HEK293 (cell line): Measurements from ENCODE around the gene COLQ.
"Not testable (repeated sequence)": the region's sequence is repeated elsewhere in the genome, so short reads cannot be mapped to it uniquely, and the experiment has no call there.

ENCODE experiments used
- CTCF ChIA-PET: fragments of 350-600 bp; formaldehyde crosslinking; extraction: SDS; loops from one replicate; lab custom pipeline; 2021; ENCODE audit warnings: antibody characterized with exemption; lab: Yijun Ruan, JAX
- POLR2A ChIA-PET: fragments of 300-600 bp; formaldehyde crosslinking; extraction: SDS; loops from one replicate; lab custom pipeline; 2020; ENCODE audit warnings: antibody characterized with exemption, inconsistent platforms; lab: Yijun Ruan, JAX
- H3K27ac ChIP-seq: fragments of 200-500 bp; sonication (Bioruptor generic); 2 replicates; pipeline ENCODE4 v1.5.1; 2014; ENCODE audit warnings: low read depth, low read length, control low read depth, inconsistent platforms; ENCODE audit errors: extremely low read depth
- H3K36me3 ChIP-seq, 2 experiments: fragments of 200-500 bp in 1 of 2; sonication (Bioruptor generic) in 1 of 2; 1 replicate in 1 of 2; 2 replicates in 1 of 2; pipeline ENCODE4 v1.5.1; 2014 to 2017; ENCODE audit warnings: inconsistent platforms in 2 of 2, low read length in 2 of 2; ENCODE audit not compliant: control insufficient read depth in 2 of 2, insufficient read depth in 1 of 2
- H3K4me1 ChIP-seq: fragments of 200-500 bp; sonication (Bioruptor generic); 2 replicates; pipeline ENCODE4 v1.5.1; 2014; ENCODE audit warnings: mild to moderate bottlenecking, low read length, inconsistent platforms; ENCODE audit not compliant: control insufficient read depth, insufficient read depth
- H3K4me3 ChIP-seq: 2 replicates; pipeline ENCODE4 v1.5.1; 2011; ENCODE audit warnings: low read depth, mild to moderate bottlenecking, control low read depth, low read length, moderate library complexity
- H3K9me3 ChIP-seq: fragments of 200-500 bp; sonication (Bioruptor generic); 2 replicates; pipeline ENCODE4 v1.5.1; 2014; ENCODE audit warnings: low read depth, low read length, inconsistent platforms; ENCODE audit not compliant: control insufficient read depth, insufficient read depth
- WT1 ChIP-seq: fragments of 450-650 bp; formaldehyde crosslinking; IDR thresholded peaks from 2 replicates; pipeline ENCODE4 v1.5.1; 2016; ENCODE audit warnings: missing biosample characterization, missing genetic modification characterization
- ZFP3 ChIP-seq: fragments of 450-650 bp; formaldehyde crosslinking; IDR thresholded peaks from 2 replicates; pipeline ENCODE4 v1.5.1; 2016; ENCODE audit warnings: low read depth, missing biosample characterization, missing genetic modification characterization
- ZNF133 ChIP-seq: fragments of 450-650 bp; formaldehyde crosslinking; IDR thresholded peaks from 2 replicates; pipeline ENCODE4 v1.5.1; 2016; ENCODE audit warnings: missing biosample characterization, missing genetic modification characterization
- ZNF140 ChIP-seq: fragments of 450-650 bp; formaldehyde crosslinking; IDR thresholded peaks from 2 replicates; pipeline ENCODE4 v1.5.1; 2016; ENCODE audit warnings: missing biosample characterization, missing genetic modification characterization
- ZNF146 ChIP-seq: fragments of 450-650 bp; formaldehyde crosslinking; IDR thresholded peaks from 2 replicates; pipeline ENCODE4 v1.5.1; 2016; ENCODE audit warnings: missing biosample characterization, missing genetic modification characterization
- ZNF155 ChIP-seq: fragments of 450-650 bp; formaldehyde crosslinking; IDR thresholded peaks from 2 replicates; pipeline ENCODE4 v1.5.1; 2016; ENCODE audit warnings: missing biosample characterization, missing genetic modification characterization
- ZNF37A ChIP-seq: fragments of 450-650 bp; IDR thresholded peaks from 2 replicates; pipeline ENCODE4 v1.5.1; 2018; ENCODE audit warnings: missing biosample characterization, missing genetic modification characterization
- ZNF530 ChIP-seq: fragments of 450-650 bp; formaldehyde crosslinking; IDR thresholded peaks from 2 replicates; pipeline ENCODE4 v1.5.1; 2016; ENCODE audit warnings: low read depth, missing biosample characterization, missing genetic modification characterization
- ZNF600 ChIP-seq: fragments of 450-650 bp; formaldehyde crosslinking; IDR thresholded peaks from 2 replicates; pipeline ENCODE4 v1.5.1; 2016; ENCODE audit warnings: missing biosample characterization, missing genetic modification characterization
- ZNF626 ChIP-seq: fragments of 450-650 bp; sonication (Bioruptor Pico); formaldehyde crosslinking; IDR thresholded peaks from 2 replicates; pipeline ENCODE4 v1.5.1; 2018; ENCODE audit warnings: missing biosample characterization, missing genetic modification characterization, inconsistent platforms
- ZNF654 ChIP-seq: fragments of 450-650 bp; formaldehyde crosslinking; IDR thresholded peaks from 2 replicates; pipeline ENCODE4 v1.5.1; 2016; ENCODE audit warnings: low read depth, missing biosample characterization, missing genetic modification characterization
- ZNF843 ChIP-seq: fragments of 450-650 bp; formaldehyde crosslinking; IDR thresholded peaks from 2 replicates; pipeline ENCODE4 v1.5.1; 2016; ENCODE audit warnings: missing biosample characterization, missing genetic modification characterization
- ZSCAN16 ChIP-seq: fragments of 450-650 bp; formaldehyde crosslinking; IDR thresholded peaks from 2 replicates; pipeline ENCODE4 v1.5.1; 2016; ENCODE audit warnings: missing biosample characterization, missing genetic modification characterization
- TF ChIP-seq, protein P1 (sequence below): fragments of 450-650 bp; formaldehyde crosslinking; IDR thresholded peaks from 2 replicates; pipeline ENCODE4 v1.5.1; 2016; ENCODE audit warnings: missing biosample characterization, missing genetic modification characterization, low read depth
- TF ChIP-seq, protein P2 (sequence below): fragments of 450-650 bp; formaldehyde crosslinking; IDR thresholded peaks from 2 replicates; pipeline ENCODE4 v1.5.1; 2016; ENCODE audit warnings: missing biosample characterization, missing genetic modification characterization, borderline replicate concordance
- TF ChIP-seq, protein P3 (sequence below): fragments of 450-650 bp; formaldehyde crosslinking; IDR thresholded peaks from 2 replicates; pipeline ENCODE4 v1.5.1; 2016; ENCODE audit warnings: missing biosample characterization, missing genetic modification characterization

Gene COLQ

DNA sequence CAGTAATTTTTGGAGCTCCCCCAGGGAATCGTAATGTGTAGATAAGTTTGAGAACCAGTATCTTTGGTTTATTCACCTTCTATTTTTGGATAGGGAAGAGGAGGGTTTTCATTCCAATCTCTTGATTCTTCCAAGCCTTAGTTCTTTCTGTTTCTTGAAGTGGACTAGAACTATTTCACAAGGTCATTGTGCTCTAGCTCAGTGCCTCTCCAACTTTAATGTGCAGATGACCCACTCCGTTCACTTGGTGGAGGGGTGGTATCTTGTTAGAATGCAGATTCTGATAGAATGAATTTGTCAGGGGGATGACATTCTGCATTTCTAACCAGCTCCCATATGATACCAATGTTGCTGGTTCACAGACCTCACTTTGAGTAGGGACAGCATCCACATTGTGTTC lies 35.5 kb downstream of the COLQ start (continued):
- no peak for TF ChIP-seq WT1
- no peak for TF ChIP-seq ZNF155 (tag by site-specific recombination)
- no peak for TF ChIP-seq ZNF146 (tag by site-specific recombination)
- TF ChIP-seq ZNF843 (tag by site-specific recombination) = no peak
- no peak for TF ChIP-seq ZNF600

DNA sequence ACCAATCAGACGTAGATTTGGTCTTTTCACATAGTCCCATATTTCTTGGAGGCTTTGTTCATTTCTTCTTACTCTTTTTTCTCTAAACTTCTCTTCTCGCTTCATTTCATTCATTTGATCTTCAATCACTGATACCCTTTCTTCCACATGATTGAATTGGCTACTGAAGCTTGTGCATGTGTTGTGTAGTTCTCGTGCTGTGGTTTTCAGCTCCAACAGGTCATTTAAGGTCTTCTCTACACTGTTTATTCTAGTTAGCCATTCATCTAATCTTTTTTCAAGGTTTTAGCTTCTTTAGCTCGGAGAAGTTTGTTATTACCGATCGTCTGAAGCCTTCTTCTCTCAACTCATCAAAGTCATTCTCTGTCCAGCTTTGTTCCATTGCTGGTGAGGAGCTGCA lies 37.0 kb downstream of the COLQ start:
- H3K27ac ChIP-seq, H3K36me3 ChIP-seq, H3K4me1 ChIP-seq, POLR2A ChIA-PET, H3K4me3 ChIP-seq, H3K9me3 ChIP-seq: not testable (repeated sequence)
- CTCF ChIA-PET = interaction anchor here (0.6 kb wide), 1 partner anchor 142 kb away, joined by 3 read pairs; no protein-coding TSS in a partner anchor

DNA sequence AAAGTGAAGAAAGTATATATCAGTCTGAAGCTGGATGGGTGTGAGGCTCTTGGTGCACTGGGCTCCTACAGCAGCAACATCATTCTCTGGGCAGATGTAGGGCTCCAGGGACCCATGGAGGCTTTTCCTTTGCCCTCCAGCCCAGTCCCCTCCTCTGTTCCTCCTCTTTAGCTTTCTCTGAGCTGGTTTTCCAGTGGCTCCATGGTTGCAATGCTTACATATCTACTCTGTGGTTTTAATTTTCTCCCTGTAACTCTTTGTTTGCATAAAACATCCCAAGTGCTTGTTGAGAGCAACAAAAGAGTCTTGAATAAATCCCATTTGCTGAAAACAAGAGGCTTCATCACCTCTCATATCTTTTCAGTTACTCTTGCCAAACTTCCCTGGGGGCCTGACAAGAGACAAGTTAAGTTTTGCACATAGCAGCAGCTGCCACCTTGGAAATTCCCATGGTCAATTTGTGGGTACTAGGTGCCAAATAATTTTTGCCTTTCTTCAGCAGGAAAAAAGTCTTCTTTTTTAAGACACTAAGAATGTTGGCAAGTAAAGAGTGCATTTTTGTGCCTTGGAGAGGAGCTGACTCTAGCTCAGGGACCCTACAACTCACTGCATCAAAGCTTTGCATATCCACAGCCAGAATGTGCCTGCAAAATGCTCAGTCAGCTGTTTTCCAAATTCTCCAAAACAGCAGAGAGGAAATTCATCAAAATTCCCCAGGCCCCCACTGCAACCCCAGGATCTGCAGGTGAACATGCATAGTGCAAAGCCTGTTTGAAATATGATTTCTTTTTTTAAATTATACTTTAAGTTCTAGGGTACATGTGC lies 41.9 kb downstream of the COLQ start:
- ChIA-PET CTCF (no interaction called here), POLR2A (interaction anchor here (1.1 kb wide), 1 partner anchor 21 kb away, joined by 3 read pairs; no protein-coding TSS in a partner anchor)

More for the DNA sequence above, 41.9 kb downstream of the COLQ start:
- H3K9me3 ChIP-seq = no peaks in the 10 kb centered on the region
- H3K4me1 ChIP-seq = no peaks in the 10 kb centered on the region
- no peak overlapping the region for H3K4me3 ChIP-seq
- TF ChIP-seq, protein P1, sequence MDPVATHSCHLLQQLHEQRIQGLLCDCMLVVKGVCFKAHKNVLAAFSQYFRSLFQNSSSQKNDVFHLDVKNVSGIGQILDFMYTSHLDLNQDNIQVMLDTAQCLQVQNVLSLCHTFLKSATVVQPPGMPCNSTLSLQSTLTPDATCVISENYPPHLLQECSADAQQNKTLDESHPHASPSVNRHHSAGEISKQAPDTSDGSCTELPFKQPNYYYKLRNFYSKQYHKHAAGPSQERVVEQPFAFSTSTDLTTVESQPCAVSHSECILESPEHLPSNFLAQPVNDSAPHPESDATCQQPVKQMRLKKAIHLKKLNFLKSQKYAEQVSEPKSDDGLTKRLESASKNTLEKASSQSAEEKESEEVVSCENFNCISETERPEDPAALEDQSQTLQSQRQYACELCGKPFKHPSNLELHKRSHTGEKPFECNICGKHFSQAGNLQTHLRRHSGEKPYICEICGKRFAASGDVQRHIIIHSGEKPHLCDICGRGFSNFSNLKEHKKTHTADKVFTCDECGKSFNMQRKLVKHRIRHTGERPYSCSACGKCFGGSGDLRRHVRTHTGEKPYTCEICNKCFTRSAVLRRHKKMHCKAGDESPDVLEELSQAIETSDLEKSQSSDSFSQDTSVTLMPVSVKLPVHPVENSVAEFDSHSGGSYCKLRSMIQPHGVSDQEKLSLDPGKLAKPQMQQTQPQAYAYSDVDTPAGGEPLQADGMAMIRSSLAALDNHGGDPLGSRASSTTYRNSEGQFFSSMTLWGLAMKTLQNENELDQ (tag by site-specific recombination) = no peak
- TF ChIP-seq ZNF654 (no peak), ZFP3 (tag by site-specific recombination) (no peak), ZNF133 (tag by site-specific recombination) (no peak), ZNF140 (tag by site-specific recombination) (no peak), ZSCAN16 (tag by site-specific recombination) (no peak), ZNF530 (tag by site-specific recombination) (no peak), ZNF626 (tag by site-specific recombination) (no peak), ZNF37A (tag by site-specific recombination) (no peak)
- TF ChIP-seq, protein P2, sequence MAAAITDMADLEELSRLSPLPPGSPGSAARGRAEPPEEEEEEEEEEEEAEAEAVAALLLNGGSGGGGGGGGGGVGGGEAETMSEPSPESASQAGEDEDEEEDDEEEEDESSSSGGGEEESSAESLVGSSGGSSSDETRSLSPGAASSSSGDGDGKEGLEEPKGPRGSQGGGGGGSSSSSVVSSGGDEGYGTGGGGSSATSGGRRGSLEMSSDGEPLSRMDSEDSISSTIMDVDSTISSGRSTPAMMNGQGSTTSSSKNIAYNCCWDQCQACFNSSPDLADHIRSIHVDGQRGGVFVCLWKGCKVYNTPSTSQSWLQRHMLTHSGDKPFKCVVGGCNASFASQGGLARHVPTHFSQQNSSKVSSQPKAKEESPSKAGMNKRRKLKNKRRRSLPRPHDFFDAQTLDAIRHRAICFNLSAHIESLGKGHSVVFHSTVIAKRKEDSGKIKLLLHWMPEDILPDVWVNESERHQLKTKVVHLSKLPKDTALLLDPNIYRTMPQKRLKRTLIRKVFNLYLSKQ (tag by site-specific recombination) = no peak
- TF ChIP-seq, protein P3, sequence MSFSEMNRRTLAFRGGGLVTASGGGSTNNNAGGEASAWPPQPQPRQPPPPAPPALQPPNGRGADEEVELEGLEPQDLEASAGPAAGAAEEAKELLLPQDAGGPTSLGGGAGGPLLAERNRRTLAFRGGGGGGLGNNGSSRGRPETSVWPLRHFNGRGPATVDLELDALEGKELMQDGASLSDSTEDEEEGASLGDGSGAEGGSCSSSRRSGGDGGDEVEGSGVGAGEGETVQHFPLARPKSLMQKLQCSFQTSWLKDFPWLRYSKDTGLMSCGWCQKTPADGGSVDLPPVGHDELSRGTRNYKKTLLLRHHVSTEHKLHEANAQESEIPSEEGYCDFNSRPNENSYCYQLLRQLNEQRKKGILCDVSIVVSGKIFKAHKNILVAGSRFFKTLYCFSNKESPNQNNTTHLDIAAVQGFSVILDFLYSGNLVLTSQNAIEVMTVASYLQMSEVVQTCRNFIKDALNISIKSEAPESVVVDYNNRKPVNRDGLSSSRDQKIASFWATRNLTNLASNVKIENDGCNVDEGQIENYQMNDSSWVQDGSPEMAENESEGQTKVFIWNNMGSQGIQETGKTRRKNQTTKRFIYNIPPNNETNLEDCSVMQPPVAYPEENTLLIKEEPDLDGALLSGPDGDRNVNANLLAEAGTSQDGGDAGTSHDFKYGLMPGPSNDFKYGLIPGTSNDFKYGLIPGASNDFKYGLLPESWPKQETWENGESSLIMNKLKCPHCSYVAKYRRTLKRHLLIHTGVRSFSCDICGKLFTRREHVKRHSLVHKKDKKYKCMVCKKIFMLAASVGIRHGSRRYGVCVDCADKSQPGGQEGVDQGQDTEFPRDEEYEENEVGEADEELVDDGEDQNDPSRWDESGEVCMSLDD (tag by site-specific recombination) = no peak
- no peaks in the 10 kb centered on the region for H3K36me3 ChIP-seq
- H3K27ac ChIP-seq = no peak overlapping the region
